GM19025 (cell line): ENCODE data around the gene PRDM16.
"Not testable (repeated sequence)": the region's sequence is repeated elsewhere in the genome, so short reads cannot be mapped to it uniquely, and the experiment has no call there.

Experiments
- ATAC-seq: cut with Tn5 transposase; IDR thresholded peaks from one replicate; pipeline ENCODE4 v1.9.1; 2021; ENCODE audit warnings: mild to moderate bottlenecking, low read depth, moderate library complexity; ENCODE audit not compliant: unreplicated experiment

PRDM16 gene

GRCh38 chr1:3079381-3080052 lies 10.5 kb downstream of the PRDM16 start:
- ATAC-seq, result no peak

- ATAC-seq, result no peak
Measured at GRCh38 chr1:3080053-3080955, 11.3 kb downstream of the PRDM16 start.

DNA sequence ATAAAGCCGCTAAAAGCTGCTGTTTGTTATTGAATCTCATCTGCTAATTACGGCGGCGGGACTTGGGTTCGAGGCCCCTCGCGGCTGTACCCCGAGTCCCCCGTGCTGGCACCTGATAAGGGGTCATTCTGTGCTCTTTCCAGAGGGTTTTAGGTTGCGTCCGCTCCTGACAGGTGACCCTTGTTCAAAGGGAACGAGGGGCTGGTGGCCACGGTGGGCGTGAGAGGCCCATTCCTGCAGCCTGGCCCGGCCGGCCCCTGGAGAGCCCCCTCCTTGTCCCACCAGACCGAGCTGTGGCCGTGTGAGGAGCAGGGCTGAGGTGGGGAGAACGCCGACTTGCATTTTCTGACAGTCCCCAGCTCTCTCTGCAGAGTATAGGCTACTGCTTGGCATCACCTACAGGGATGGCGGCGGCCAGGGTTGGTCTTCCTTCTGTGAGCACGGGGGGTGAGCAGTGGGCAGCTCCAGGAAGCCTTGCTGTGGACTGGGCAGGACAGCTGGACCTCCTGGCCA lies 12.2 kb downstream of the PRDM16 start:
- ATAC-seq, result no peak

GRCh38 chr1:3082051-3082450 lies 13.0 kb downstream of the PRDM16 start:
- no peak for ATAC-seq

DNA sequence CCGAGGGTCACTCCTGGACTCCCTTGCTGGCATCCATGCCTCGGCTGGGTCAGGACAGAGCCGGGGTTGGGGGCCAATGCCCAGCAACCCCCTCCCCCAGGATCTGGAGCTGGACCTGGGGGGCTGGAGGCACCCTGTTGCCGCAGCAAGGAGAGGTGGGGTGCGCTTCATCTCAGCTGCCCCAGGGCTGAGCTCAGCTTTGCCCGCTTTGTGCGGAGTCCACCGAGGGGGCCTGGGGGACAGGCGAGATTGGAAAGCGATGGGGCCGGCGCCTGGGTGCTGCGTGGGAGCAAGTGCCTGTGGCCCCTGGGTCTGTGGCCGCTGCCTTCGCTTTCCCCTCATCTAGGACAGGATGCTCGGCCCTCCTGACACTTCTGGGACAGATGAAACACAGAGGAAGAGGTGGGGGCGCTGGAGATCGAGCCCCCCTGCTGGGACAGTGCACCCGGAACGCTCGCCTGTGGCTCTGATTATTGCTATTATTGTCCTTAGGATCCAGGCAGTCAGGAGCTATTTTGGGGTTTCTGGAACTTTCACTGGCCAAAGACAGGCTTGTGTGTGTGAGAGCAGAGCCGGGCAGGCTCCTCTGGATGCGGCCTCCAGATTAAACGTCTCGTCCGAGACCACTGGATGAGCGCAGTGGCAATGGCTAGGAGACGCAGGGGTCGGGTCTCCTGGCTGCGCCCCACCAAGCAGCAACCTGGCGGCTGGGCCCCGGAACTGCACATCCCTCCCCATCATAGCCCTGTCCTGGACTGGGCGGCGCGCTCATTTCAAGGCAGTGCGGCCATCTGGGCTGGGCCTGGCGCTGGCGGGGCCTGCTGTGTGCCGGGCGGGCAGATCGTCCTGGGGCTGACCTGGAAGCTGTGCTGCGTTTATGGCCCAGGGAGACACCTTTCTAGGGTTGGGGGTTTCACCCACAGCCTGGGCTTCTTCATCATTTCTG lies 13.8 kb downstream of the PRDM16 start:
- no peak for ATAC-seq

DNA sequence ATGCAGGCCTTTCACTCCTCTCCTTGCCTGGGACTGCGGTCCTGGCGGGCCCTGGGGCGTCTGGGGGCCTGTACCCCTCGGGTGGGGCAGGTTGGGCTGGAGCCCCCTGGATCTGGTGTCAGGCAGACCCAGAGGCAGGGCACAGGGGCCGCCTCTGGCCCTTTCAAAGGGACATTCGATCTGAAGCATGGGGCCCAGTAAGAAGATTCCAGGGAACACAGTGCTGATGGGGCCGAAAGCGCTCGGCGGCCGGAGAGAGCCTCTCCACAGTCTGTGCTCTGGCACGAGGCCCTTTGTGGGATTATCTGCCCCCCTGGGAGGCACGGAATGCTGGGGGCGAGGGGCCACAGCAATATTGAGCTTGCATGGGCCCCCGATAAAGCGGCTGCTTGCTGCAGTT lies 15.2 kb downstream of the PRDM16 start:
- ATAC-seq, result no peak

DNA sequence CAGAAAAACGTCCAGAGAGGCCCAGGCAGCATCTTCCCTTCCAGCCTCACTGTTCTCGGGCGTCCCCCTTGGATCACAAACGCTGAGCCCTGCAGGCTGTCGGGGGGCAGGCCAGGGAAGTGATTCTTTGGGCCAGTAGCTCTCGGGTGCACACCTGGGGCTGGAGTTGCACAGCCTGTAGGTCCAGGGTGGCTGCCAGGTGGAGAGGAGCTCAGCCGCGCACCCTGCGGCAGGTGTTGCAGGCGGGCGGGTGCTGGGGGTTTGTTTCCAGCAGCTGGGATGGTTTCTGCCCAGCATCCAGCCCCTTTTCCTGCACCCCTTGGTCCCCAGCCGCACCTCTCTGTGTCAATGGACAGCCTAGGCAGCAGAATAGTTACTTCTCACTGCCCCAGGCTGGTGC lies 15.7 kb downstream of the PRDM16 start:
- no peak for ATAC-seq

DNA sequence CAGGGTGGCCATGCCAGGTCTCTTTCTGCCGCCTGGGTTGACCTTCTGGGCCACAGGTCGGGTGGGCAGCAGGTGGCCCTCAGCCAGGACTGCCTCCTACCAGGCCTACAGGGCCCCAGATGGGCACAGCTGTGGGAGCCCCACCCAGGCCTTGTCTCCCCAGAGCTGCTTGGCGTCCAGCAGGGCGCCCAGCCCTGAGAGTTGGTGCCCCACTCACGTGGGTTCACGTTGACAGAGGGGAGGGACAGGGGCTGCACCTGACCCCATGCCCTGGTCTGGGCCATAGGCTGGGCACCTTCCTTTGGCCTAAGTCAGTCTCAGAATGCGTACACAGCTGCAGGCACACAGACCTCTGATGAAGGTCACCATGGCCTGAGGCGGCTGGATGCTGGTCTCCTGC lies 16.7 kb downstream of the PRDM16 start:
- ATAC-seq, result no peak

- ATAC-seq, result no peak
Measured at GRCh38 chr1:3086272-3086974, 17.4 kb downstream of the PRDM16 start.

DNA sequence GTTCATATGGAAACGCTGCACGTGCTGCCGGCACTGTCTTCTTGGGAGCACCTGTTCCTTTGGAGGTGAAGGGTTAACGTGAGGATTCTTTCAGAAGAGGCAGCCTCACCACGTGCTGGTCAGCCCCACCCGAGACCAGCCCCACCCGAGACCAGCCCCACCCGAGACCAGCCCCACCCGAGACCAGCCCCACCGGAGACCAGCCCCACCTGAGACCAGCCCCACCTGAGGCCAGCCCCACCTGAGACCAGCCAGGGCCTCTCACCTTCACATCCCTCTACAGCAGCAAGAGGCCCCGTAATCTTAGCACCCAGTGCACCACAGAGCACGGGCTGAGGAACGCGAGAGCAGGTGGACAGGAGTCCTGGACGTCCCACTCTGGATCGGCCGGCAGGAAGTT lies 18.0 kb downstream of the PRDM16 start:
- ATAC-seq, result no peak

DNA sequence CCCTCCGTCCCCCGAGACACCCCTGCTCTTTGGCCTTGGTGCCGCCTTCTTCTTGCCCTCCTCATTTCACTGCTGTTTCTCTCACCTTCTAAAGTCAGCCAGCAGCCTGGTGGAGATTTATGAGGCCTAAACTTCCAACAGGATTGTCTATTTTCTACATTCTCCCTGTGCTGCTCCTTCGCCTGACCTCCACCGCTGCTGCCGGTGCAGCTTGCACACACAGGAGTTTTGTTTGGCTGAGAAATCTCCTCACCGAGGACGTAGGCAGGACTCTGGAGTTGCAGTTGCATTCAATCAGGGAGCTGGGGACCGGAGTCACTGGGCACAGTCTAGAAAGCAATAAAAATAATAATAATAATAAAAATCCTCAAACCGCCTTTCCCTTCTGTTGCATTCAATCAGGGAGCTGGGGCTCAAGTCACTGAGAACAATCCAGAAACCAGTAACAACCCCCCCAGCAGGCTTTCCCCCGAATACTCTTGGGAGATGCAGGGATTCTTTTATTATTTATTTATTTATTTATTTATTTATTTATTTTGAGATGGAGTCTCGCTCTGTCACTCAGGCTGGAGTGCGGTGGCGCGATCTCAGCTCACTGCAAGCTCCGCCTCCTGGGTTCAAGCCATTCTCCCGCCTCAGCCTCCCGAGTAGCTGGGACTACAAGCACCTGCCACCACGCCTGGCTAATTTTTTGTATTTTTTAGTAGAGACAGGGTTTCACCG lies 19.1 kb downstream of the PRDM16 start:
- not testable (repeated sequence) for ATAC-seq

GRCh38 chr1:3089490-3089889 lies 20.5 kb downstream of the PRDM16 start:
- ATAC-seq, result no peak

- no peak for ATAC-seq
Measured at GRCh38 chr1:3091334-3091733, 22.3 kb downstream of the PRDM16 start.

- ATAC-seq, result no peak
Measured at GRCh38 chr1:3092530-3092929, 23.5 kb downstream of the PRDM16 start.

- ATAC-seq, result no peak
Measured at GRCh38 chr1:3093898-3094626, 25.1 kb downstream of the PRDM16 start.

DNA sequence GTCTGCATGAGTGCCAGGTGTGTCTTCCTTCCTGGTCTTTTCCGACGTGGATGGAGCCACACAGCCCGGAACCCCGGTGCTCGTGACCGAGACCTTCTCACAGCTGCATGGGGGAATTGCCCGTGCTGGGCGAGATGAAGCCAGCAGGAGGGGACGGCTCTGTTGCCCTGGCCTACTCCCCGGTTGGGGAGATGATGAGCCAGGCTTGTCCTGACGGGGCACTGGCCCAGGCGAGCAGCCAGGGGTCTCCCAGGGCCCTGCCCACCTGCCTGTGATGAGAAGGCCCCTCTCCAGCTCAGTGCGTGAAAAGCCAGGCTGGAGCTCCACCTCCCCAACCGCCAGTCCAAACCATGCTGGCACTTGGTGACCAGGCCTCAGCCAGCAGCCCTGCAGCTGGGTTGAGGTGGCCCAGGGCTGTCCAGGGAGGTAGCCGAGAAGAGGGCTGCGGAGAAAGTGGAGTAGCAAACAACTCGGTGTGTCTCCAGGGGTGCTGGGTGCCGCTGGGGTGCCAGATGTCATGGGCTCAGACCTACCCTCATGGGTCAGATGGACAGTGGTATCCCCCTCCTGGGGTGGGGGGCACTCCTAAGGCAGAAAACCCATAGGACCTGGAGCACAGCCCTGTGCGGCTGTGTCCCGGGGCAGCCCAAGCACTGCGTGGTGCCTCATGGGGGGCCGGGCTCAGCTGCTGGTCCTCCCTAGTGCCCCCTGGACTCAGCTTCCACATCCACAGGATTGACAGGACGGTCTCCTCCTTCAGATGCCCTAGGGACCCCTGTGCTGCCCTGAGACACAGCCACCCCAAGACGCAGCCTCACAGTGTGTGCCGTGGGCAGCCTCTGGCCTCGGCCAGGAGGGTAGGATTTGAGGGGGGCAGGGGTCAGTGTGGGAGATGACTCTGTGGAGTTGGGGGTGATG lies 26.1 kb downstream of the PRDM16 start:
- no peak for ATAC-seq

DNA sequence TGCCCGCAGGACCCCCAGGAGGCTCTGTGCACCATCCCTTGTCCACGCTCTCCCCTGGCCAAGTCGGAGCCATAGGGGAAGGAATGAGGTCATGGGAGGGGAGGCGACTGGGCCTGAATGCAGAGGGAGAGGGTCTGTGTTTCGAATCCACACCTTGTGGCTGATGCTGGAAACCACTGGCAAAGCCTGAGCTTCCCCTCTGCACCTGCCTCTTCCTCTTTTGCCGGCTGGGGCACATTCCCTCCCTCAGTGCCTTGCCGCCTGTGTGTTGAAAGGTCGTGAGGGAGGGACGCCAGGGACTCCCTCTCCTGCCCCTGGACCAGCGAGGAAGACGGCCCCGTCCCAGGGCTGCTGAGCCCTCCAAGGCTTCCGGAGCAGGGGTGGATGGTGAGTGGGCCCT lies 27.3 kb downstream of the PRDM16 start:
- no peak for ATAC-seq

DNA sequence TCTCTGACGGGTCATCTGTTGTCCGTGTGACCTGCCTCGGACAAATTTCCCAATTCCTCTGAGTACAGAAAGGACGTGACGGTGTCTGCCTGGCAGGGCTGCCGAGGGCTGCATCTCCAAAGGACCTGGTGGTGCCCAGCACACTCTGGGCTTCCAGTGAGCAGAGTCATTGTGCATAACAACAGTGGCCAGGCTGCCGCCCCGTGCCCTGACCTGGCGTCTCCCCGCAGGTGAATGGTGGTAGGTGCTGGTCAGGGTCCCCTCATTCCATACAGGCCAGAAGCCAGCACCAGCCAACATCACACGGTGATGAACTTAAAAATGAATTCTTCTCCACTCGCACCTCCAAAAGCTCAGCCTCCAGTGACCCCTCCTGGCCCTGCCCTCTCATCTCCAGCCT lies 28.2 kb downstream of the PRDM16 start:
- ATAC-seq, result no peak
